T1000 (cell line): ENCODE measurements around the gene NDRG2.

Source experiments
- DNase-seq: peaks from one replicate; lab custom pipeline; 2025; ENCODE audit warnings: mixed read lengths; lab: John Stamatoyannopoulos, UW

The NDRG2 gene

DNA sequence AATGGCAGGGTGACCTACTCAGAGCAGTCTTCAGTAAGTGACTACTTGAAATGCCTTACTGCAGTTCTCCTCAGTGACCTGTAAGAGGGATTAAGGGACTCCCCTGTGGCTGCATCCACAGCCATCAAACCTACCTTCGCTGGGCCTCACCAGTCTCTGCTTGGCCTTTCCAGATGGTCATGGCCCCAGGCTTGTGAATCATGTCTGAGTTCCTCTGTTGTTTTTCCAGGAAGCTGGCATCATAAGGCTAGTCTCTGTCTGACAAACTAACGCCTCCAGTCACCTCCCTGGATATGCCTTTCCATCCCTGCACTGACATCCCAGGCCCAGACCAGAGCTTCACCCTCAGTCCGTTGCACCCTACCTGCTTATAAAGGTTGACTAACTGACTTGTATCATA is 55.5 kb downstream of the NDRG2 start:
- DNase-seq: no peak
